Stimulated activated CD4-positive, alpha-beta T cell treated with anti-CD3 and anti-CD28 coated beads, Interleukin-1b, Interleukin-23, amount 100 ng/mL, for 1 hour (primary cell): ENCODE data around the gene RAB6D.
"Not testable (repeated sequence)": the region's sequence is repeated elsewhere in the genome, so short reads cannot be mapped to it uniquely, and the experiment has no call there.

ENCODE experiments used
- DNase-seq, 2 donors: peaks; one replicate each; pipeline ENCODE4 v3.0.0-alpha.2; 2020; ENCODE audit warnings: low read depth in 2 of 2

Gene RAB6D

DNA sequence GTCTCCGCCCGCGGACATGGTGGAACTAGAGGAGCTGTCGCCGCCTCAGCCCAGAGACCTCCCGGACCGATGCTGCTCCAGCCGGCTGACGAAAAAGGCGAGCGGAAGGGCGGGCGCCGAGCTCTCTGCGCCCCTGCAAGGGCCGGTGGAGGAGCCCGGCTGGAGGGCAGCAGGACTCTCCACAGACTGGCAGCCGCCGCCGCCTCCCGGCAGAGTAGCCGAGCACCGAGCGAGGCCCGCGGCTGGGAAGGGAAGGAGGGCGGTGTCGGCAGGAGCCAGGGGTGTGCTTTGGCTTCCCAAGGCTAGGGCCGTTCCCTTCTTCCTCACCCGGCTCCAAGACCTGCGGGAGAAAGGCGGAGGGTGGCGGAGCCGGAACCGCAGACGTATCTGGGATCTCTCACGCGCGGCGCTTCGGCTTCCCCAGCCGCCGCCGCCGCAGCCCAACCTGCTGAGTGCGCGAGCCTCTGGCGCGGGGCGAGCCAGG is at the start of gene RAB6D:
TSS of gene RAB6D (minus strand) at position 466 of the 484 bp plus-strand sequence. CDS start at position 18, 448 bp downstream.
- DNase-seq = not testable (repeated sequence)

DNA sequence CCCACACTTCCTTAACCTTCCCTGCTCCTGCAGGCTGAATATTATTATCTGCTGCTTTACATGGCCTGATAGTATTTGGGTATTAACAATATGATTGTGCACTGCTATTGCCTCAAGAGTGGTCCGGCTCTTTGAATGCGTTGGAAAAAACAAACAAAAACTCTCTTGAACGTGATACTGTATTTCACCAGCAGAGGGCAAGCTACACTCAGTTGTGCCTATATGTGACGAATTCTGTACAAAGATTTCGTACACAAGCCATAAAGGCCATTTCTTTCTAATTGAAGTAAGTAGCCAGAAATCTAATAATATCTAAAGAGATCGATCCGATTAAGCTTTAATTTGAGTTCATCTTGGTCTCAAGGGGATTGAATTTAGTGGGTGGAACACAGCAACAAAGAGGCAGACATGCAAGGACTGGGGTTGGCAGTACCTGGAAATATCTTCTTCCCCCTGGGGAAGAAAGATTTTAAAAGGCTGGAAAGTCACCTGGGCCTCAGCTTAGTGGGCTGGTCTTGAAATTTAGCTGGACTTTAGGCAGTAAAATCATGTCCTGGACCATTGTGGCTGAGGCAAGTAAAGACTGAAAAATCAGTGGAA is 49.3 kb upstream of the RAB6D start:
- no peak for DNase-seq

DNA sequence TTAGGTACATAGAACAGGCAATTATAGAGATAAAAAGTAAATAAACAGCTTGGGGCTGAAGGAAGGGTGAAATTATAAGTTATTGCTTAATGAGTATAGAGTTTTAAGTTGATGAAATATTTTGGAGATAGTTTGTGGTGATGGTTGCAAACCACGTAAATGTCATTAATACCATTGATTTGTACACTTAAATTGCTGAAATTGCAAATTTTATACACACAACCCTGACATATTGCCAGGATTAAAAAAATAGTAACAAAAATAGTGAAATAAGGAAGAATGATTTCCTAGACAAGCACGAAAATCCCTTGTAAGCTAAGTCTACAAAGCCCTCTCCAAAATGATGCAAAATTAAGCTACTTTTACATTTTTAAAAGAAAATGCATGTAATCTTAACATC is 46.2 kb upstream of the RAB6D start:
- no peak for DNase-seq

DNA sequence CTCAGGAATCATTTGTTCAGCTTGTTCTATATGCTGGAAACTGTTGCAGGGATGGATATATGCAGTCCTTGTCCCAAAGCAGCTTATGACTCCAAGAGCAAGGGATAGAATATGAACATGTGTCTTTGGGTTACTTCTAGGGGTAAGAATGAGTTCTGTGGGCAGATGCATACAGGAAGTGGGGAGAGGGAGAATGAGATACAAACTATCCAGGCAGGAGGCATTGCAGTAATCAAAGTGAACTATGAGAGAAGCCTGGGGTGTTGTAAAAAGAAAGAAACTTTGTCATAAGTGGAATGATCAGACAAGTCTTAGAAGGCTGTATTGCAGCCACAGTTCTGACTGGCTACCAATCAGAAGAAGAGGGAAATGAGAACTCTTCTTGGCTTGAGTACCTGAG is 44.8 kb upstream of the RAB6D start:
- no peak for DNase-seq

DNA sequence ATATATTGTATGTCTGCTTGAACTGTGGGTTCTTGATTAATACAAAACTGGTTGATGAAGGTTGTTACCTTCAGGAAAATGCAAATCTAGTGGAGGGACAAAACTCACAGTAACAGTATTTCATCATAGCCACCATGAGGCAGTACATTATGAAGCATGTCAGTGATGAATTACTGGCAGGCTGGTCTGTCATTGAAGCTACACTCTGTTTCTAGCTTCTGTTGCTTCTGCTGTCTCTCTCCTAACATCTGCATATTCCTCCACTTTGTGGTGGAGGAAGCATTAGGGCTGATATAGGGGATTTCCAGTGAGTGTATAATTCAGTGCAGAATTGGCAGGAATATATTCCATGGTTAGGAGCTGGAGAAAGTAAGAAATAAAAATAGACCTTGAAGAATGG is 44.2 kb upstream of the RAB6D start:
- DNase-seq = no peak

DNA sequence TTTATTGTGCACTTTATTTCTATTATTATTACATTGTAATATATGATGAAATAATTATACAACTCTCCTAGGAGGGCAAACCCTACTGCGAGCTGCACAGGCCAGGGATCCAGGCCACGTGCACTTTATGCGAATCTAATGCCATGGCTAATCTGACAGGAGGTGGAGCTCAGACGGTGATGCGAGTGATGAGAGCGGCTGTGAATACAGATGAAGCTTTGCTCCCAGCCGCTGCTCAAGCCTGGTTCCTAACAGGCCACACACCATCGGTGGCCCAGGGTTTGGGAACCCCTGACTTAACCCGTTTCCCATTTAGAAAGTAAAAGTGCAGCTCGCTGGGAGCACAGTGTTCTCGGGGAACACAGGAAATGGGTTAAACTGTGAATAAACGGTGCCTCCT is 40.8 kb upstream of the RAB6D start:
- no peak for DNase-seq

DNA sequence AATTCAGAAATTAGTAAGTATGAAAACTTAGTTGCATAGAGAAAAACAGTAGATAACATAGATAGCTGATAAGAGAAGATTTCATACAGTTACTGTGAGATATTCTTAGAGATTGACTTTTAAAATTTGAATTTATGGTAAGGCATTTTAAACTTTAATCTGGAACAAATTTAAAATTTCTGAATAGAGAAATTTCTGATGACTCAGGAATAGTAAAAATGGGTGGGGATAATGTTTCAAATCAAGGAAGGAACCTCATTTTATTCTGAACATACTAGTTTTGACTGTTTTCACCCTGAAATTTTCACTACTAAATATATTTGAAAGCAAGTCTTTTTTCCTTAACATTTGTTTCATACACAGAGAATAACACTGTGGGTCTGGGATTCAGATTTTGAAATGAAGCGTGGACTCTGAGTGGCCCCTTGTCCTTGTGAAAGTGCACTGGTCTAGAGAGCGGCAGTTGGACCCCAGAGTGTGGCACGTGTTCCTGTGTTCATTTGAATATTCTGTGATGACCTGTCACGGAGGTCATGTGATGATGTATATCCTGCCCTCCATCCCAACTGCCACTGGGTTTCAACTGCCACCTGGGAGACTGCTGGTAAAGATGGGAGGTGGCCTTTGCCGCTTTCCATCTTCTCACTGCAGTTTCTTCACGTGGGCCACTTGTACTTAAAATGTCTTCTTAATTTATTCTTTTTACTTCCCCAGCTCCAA is 38.5 kb upstream of the RAB6D start:
- no peak for DNase-seq

DNA sequence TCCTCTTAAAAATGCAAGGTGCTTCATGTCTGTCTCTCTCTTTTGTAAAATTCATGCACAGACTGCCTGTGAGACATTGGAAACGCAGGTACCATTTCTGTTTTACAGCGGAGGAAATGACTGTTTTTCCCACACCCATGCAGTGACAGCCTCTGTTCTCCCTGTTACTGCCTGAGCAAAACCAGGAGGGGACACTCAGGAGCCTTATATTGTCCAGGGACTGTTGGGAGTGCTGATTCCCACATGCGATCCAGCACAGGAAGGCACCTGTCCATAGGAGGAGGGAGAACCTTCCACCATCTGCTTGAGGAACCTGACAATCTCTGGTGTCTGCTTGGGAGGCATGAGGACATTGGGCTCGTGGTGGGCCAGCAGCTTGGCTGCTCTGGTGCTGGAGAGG is 36.9 kb upstream of the RAB6D start:
- DNase-seq = no peak

DNA sequence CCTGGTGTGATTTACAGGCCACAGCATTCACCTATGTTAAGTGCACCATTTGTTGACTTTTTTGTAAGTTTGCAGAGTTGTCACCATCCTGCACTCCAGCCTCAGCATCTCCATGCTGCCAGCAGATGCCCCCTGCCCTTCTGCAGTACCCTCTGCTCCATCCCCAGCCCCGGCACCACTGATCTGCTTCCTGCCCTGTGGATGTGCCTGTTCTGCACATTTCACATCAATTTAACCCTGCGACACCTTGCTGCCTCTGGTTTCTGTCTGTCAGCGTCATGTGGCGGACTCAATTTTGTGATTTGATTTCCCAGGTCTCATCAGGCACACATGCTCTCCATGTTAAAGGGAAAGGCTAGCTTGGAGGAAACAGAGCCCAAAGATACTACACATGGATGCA is 36.5 kb upstream of the RAB6D start:
- not testable (repeated sequence) for DNase-seq

DNA sequence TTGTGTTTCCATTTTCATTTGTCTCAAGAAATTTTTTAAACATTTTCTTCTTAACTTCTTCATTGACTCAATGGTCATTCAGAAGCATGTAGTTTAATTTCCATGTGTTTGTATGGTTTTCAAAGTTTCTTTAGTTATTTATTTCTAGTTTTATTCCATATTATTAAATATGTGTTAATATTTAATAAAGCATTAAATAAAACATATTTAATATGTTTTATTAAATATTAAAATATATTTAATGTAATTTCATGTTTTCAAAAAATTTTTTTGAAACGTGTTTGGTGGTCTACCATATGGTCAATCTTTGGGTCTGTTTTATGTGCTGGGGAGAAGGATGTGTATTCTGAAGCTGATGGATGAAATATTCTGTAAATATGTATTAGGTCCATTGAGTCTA is 32.2 kb upstream of the RAB6D start:
- not testable (repeated sequence) for DNase-seq

DNA sequence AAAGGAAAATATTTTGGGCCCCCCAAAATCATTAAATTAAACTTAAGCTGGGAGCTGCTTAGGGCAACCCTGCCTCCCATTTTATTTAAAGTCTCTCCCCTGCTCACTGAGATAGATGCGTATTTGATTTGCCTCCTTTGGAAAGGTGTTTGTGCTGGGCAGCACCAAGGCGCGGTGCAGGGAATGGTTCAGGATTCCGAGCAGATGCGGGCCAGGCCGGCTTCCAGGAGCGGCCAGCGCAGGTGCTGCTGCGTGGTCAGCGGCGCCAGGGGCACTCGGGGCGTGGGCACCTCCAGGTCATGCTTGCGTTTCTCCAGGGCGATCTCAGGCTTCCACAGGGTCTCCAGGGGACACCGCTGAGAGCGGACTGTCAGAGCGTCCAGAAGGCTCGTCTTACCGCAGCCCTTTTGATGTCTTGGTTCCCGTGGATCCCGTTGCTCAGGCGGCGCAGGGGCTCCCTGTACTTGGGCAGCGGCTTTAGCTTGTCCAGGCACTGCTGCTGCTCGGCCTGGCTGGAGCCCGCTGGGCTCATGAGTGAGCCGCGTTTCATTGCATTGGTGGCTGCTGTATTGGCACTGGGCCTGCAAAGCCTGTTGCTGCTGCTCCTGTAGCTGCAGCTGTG is 31.2 kb upstream of the RAB6D start:
- DNase-seq = not testable (repeated sequence)

DNA sequence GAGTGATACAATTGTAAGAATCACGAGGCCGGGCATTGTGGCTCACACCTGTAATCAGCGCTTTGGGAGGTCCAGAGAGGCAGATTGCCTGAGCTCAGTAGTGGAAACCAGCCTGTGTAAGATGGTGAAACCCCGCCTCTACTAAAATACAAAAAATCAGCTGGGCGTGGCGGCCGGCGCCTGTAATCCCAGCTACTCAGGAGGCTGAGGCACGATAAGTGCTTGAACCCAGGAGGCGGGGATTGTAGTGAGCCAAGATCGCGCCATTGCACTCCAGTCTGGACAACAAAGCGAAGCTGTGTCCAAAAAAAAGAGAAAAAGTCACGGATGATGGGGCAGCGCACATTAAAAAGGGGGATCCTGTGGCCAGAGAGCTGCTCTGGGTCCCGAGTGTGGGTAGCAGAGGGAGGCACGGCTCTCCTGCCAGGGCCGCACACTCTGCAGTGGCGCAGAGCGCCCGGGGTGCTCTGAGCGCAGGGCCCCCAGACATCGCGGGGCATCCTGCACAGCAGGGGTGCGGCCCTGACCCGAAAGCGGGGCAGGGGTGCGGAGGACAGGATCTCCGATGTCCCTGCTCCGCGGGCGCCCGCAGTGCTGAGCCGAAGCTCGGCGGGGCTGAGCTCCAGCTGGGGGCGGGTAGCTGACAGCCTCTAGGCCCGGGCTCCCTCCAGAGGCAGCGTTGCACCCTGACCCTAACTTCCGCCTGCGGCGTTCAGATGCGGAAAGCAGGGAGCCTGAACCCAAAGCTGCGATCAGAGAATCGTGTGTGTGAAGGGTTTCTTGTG is 30.4 kb upstream of the RAB6D start:
- DNase-seq = no peak

DNA sequence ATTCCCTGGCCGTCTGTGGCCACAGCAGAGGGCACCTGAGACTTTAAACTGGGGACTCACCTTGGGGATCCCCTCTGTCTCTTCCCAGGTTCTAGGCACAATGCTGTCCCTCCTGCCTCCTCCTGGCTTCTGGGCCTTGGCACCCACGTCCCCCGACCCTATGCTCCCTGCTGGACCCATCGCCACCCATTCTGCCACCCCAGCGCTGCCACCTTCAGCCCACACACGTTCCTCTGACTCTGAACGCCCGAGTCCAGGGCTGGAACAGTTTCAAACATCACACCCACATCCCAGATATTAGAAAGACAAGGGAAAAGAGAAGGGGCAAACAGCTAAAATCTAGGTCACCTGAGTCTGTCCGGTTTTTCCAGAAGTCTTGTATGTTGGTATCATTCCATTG is 28.0 kb upstream of the RAB6D start:
- DNase-seq = not testable (repeated sequence)

DNA sequence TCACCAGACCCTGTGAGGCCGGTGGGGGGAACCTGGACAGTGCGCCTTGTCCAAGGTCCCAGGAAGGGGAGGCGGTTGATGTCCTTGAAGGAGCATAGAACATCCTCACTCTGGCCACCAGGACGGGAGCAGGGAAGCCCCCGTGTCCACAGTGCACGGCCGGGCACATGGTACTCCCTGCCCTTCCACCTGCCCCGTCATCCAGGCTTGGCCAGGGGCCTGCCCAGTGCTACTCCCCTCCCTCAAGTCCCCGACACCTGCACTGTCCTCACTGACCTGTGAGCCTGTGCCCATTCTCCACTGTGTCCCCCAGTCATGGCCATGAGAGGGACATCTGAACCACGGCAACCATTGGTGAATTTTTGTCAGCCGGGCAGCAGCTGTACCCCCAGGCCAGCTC is 27.5 kb upstream of the RAB6D start:
- not testable (repeated sequence) for DNase-seq

DNA sequence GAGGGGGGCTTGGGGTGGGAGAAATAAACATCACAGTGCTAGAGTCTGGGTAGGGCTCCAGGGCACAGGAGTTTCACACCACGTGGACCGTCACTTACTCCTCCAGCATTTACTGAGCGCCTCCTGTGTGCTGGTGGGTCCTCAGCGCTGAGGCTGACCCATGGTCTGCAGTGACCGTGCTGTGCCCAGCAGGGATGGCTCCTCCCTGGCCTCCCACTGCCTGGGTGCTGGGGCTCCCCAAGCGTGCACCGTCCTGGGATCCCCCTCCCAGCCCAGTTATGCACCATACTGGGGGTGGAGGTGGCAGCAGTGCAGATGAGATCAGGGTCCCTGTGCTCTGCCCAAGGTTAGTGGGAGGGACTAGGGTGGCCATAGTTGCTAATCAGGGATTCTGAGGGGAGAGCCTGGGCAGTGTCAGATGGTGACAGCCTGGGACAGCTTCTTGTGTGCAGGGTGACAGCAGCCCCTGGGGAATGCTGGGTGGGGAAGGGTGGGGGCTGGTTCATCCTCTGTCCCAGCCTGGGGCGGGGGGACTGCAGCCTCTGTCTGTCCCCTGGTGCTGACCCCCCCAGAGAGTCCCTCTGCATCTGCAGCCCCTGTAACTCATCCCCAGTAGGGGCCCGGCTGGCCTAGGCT is 26.6 kb upstream of the RAB6D start:
- DNase-seq = not testable (repeated sequence)

DNA sequence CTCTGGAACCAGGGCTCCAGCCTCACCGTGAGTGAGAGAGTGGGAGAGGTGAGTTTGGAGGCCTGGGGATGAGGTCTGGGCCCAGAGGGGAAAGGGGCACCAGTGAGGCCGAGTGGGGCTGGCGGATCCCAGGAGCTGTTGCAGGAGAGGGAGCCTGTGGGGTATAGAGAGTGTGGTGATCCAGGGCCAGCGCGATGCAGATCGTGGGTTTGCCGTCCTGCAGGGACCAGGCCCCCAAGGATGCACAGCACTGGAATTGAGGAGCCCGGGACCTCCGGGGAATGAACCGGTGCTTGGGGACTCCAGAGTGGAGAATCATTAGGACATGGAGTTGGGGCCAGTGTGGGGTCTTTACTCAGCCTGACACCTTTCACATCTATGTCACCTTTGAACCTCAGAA is 25.7 kb upstream of the RAB6D start:
- DNase-seq = no peak

DNA sequence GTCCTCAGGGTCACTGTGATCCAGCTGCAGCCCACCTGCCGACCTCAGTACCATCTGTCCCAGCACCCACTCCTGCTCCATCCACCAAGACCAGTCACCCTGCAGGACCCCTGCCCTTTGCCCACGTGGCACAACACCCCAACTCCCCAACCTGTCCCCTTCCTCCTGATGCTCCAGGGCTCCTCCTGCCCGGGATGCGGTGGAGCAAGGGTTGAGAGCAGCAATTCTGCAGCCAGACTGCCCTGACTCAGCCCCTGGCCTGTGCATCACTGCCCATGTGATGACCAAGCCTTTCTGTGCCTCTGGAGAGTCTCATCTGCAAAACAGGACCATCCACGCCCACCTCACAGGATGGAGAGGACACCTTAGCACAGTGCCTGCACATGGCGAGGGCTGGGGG is 24.9 kb upstream of the RAB6D start:
- not testable (repeated sequence) for DNase-seq

DNA sequence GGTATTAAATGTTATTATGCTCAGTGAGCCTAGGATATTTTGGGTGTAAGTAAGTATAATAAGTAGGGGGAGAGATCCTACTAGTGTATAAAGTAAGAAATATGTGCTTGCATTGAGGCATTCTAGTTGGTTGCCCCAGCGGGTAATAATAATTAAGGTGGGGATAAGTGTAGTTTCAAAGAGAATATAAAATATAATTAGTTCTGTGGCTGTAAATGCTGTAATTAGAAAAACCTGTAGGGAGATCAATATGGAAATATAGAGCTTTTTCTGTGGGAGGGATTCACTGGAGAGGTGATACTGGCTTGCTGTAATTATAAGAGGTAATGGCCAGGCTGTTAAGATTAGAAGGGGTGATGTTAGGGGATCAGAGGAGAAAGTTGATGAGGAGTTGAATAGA is 9.1 kb upstream of the RAB6D start:
- DNase-seq = not testable (repeated sequence)

DNA sequence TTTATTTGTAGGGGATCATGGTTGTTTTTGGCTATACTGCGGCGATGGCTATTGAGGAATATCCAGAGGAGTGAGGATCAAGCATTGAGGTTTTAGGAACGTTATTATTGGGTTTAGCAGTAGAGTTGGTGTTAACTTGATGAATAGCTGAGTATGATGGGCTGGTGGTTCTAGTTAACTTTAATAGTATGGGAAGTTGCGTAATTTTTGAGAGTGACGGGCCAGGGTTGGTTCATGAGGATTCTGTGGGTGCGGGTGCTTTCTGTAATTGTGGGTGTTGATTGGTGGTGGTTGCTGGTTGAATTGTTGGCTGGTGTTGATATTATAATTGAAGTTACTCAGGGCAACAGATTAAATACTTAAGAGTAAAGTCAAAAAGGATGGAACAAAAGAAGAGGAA is 6.0 kb upstream of the RAB6D start:
- DNase-seq = no peak

DNA sequence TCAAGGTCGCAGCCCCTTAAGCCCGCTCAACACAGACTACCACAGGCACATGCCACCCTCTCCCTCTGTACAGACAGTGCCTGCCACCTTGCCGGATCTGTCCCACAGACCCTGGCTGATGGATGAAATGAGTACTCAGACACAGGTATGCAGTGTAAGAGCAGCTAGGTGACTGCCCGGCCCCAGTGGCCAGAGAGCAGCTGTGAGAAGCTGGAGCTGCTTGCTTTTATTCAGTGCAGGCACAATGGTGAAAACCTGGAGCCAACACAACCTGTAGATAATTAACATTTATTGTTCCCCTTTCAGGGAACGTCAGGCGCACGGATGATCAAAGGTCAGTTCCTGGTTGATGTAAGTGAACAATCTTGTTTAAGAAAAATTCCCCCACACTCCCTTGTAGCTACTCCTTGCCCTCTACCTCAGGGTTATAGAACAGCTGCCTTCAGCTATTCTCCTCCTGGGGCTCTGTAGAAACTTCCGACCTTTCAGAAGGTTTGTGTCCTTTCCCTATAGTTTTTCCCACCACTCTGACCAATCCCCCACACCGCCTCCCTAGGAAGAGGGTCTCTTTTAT is 4.6 kb upstream of the RAB6D start:
- DNase-seq = not testable (repeated sequence)

DNA sequence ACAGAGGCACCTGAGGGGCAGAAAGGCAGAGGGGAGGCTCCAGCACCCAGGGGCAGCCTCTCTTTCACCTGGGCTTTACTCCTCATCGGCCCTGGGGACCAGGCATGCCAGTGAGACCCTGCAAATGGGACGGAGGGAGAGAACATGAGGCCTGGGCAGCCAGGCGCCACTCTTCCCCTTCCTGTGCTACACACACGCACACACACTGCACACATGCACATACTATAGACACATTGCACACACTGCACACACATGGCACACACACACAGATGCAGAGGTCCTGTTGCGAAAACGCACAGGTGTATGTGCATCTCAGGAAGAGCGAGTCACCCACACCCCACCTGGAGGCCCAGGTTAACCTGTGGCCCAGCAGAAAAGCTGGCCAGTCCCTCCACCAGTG is 3.4 kb upstream of the RAB6D start:
- DNase-seq = no peak
